ENCODE data around the gene GNG13.

- TF ChIP-seq CTCF (IDR thresholded peaks at IDR 0.05; ENCODE audit: insufficient read depth, low read length) (no peak), POLR2AphosphoS5 (IDR thresholded peaks at IDR 0.05; ENCODE audit: low read depth) (no peak), SPI1 (IDR thresholded peaks at IDR 0.05; ENCODE audit: borderline replicate concordance, low read depth) (no peak), REST (IDR thresholded peaks at IDR 0.05; ENCODE audit: insufficient replicate concordance, low read depth) (no peak)
These were observed 22.4 kb upstream of the GNG13 start for GRCh38 chr16:822909-823297.

All from HL-60 (cell line).